Rectal smooth muscle tissue (tissue), 1 donor: ENCODE data around the gene APC2.
A peak's percentile ranks its signal among the peaks of the same experiment; 100 is the strongest.

Source experiments
- H3K27ac ChIP-seq: one replicate; pipeline ENCODE4 v1.7.0; 2013; ENCODE audit warnings: low read depth, low read length, inconsistent platforms
- H3K27me3 ChIP-seq: one replicate; pipeline ENCODE4 v1.7.0; 2013; ENCODE audit warnings: low read length; ENCODE audit not compliant: control insufficient read depth, insufficient read depth
- H3K36me3 ChIP-seq: one replicate; pipeline ENCODE4 v1.7.0; 2013; ENCODE audit warnings: low read length; ENCODE audit not compliant: control insufficient read depth, insufficient read depth
- H3K4me1 ChIP-seq: one replicate; pipeline ENCODE4 v1.7.0; 2013; ENCODE audit warnings: low read length; ENCODE audit not compliant: control insufficient read depth, insufficient read depth
- H3K4me3 ChIP-seq: one replicate; pipeline ENCODE4 v1.7.0; 2013; ENCODE audit warnings: low read length
- H3K9ac ChIP-seq: one replicate; pipeline ENCODE4 v1.7.0; 2013; ENCODE audit warnings: low read length

Gene APC2

GRCh38 chr19:1478934-1479707, 29.2 kb downstream of the APC2 start, which contains the start of gene C19orf25:
Gene C19orf25, minus strand, starts transcription at chr19:1479215. Its CDS starts 312 bp downstream, at chr19:1478903.
- Histone ChIP-seq H3K27me3 (no peaks in the 10 kb centered on the region), H3K27ac (peak within 1 kb of the TSS; percentile 6), H3K4me1 (no peaks in the 10 kb centered on the region), H3K9ac (peak within 1 kb of the TSS; percentile 62), H3K36me3 (peaks cover 5% of the 10 kb centered on the region), H3K4me3 (peak within 1 kb of the TSS; percentile 94)

GRCh38 chr19:1481224-1481892, 31.4 kb downstream of the APC2 start:
- H3K4me3 ChIP-seq, result no peak overlapping the region

GRCh38 chr19:1481893-1482360, 32.0 kb downstream of the APC2 start:
- Histone ChIP-seq H3K27me3 (no peaks in the 10 kb centered on the region), H3K4me3 (no peak overlapping the region), H3K36me3 (peaks cover 2% of the 10 kb centered on the region), H3K4me1 (no peaks in the 10 kb centered on the region), H3K27ac (no peak overlapping the region), H3K9ac (no peak overlapping the region)

More at GRCh38 chr19:1481224-1481892, 31.4 kb downstream of the APC2 start:
- Histone ChIP-seq H3K4me1 (no peaks in the 10 kb centered on the region), H3K27ac (no peak overlapping the region), H3K27me3 (no peaks in the 10 kb centered on the region), H3K9ac (no peak overlapping the region), H3K36me3 (peaks cover 2% of the 10 kb centered on the region)

- Histone ChIP-seq H3K27me3 (no peaks in the 10 kb centered on the region), H3K4me3 (no peak overlapping the region), H3K4me1 (no peaks in the 10 kb centered on the region), H3K27ac (no peak overlapping the region), H3K36me3 (no peaks in the 10 kb centered on the region), H3K9ac (no peak overlapping the region)
These were observed 32.6 kb downstream of the APC2 start for GRCh38 chr19:1482361-1483130.

GRCh38 chr19:1483131-1483978, 33.4 kb downstream of the APC2 start:
- no peak overlapping the region for H3K27ac ChIP-seq
- H3K4me1 ChIP-seq, result no peaks in the 10 kb centered on the region
- no peak overlapping the region for H3K9ac ChIP-seq
- no peak overlapping the region for H3K4me3 ChIP-seq
- H3K27me3 ChIP-seq, result no peaks in the 10 kb centered on the region
- no peaks in the 10 kb centered on the region for H3K36me3 ChIP-seq

- H3K27me3 ChIP-seq, result no peaks in the 10 kb centered on the region
- no peaks in the 10 kb centered on the region for H3K36me3 ChIP-seq
- H3K4me3 ChIP-seq, result no peak overlapping the region
- no peak overlapping the region for H3K27ac ChIP-seq
- H3K9ac ChIP-seq, result no peak overlapping the region
- H3K4me1 ChIP-seq, result no peaks in the 10 kb centered on the region
These were observed 34.1 kb downstream of the APC2 start for GRCh38 chr19:1483979-1484428.

- Histone ChIP-seq H3K9ac (no peak overlapping the region), H3K36me3 (no peaks in the 10 kb centered on the region), H3K27me3 (no peaks in the 10 kb centered on the region), H3K4me1 (no peaks in the 10 kb centered on the region), H3K27ac (no peak overlapping the region), H3K4me3 (no peak overlapping the region)
These were observed 37.0 kb downstream of the APC2 start for GRCh38 chr19:1486720-1487575.

- H3K4me1 ChIP-seq, result no peaks in the 10 kb centered on the region
- no peak overlapping the region for H3K4me3 ChIP-seq
- H3K36me3 ChIP-seq, result no peaks in the 10 kb centered on the region
- H3K27ac ChIP-seq, result no peak overlapping the region
- no peak overlapping the region for H3K9ac ChIP-seq
- no peaks in the 10 kb centered on the region for H3K27me3 ChIP-seq
These were observed 37.8 kb downstream of the APC2 start for GRCh38 chr19:1487576-1488281.

- no peaks in the 10 kb centered on the region for H3K36me3 ChIP-seq
- no peaks in the 10 kb centered on the region for H3K27me3 ChIP-seq
- no peak overlapping the region for H3K27ac ChIP-seq
- no peak overlapping the region for H3K4me3 ChIP-seq
- H3K9ac ChIP-seq, result no peak overlapping the region
- no peaks in the 10 kb centered on the region for H3K4me1 ChIP-seq
These were observed 38.3 kb downstream of the APC2 start for GRCh38 chr19:1488282-1488601.

GRCh38 chr19:1489463-1490310, 39.8 kb downstream of the APC2 start:
- H3K4me1 ChIP-seq, result no peaks in the 10 kb centered on the region
- no peaks in the 10 kb centered on the region for H3K27me3 ChIP-seq
- H3K9ac ChIP-seq, result no peak overlapping the region
- peak overlapping the region; percentile 83 for H3K4me3 ChIP-seq
- H3K27ac ChIP-seq, result peak overlapping the region; percentile 81
- no peaks in the 10 kb centered on the region for H3K36me3 ChIP-seq
